Colon (tissue), 2 donors: Measurements from ENCODE around the gene ATF5.

Experiments
- FAIRE-seq: peaks from 2 replicates; lab custom pipeline; 2012; peaks lifted over from hg19 to GRCh38; lab: Jason Lieb, UNC
- donor health status: control.
- donor health status: control.

The ATF5 gene

GRCh38 chr19:49929121-49929610 lies at the start of gene ATF5, which contains the start of gene NUP62:
Gene ATF5 (plus strand): TSS chr19:49929205. CDS start chr19:49930851, 1,646 bp downstream.
Gene NUP62 (minus strand): TSS chr19:49929504. CDS start chr19:49909807, 19,697 bp downstream.
- no peak for FAIRE-seq

- FAIRE-seq = no peak
Measured at GRCh38 chr19:49879243-49879963, 49.6 kb upstream of the ATF5 start.

- no peak for FAIRE-seq
Measured at GRCh38 chr19:49880162-49880869, 48.7 kb upstream of the ATF5 start.

- FAIRE-seq = no peak
Measured at GRCh38 chr19:49881186-49881585, 47.8 kb upstream of the ATF5 start.

GRCh38 chr19:49881672-49882394 lies 47.2 kb upstream of the ATF5 start:
- FAIRE-seq = no peak

GRCh38 chr19:49882643-49883042 lies 46.4 kb upstream of the ATF5 start:
- no peak for FAIRE-seq

- no peak for FAIRE-seq
Measured at GRCh38 chr19:49883094-49883493, 45.9 kb upstream of the ATF5 start.

GRCh38 chr19:49884109-49884508 lies 44.9 kb upstream of the ATF5 start:
- FAIRE-seq = no peak

- FAIRE-seq = no peak
Measured at GRCh38 chr19:49884760-49885159, 44.2 kb upstream of the ATF5 start.

GRCh38 chr19:49887037-49887664 lies 41.9 kb upstream of the ATF5 start:
- no peak for FAIRE-seq

- FAIRE-seq = no peak
Measured at GRCh38 chr19:49887665-49888509, 41.1 kb upstream of the ATF5 start.

GRCh38 chr19:49888510-49888824 lies 40.5 kb upstream of the ATF5 start:
- FAIRE-seq = no peak

GRCh38 chr19:49889038-49889686 lies 39.8 kb upstream of the ATF5 start:
- no peak for FAIRE-seq

GRCh38 chr19:49889687-49890348 lies 39.2 kb upstream of the ATF5 start:
- FAIRE-seq = no peak

- no peak for FAIRE-seq
Measured at GRCh38 chr19:49890349-49891311, 38.4 kb upstream of the ATF5 start.

GRCh38 chr19:49891393-49891792 lies 37.6 kb upstream of the ATF5 start:
- no peak for FAIRE-seq

- FAIRE-seq = no peak
Measured at GRCh38 chr19:49892716-49893115, 36.3 kb upstream of the ATF5 start.

GRCh38 chr19:49894011-49894664 lies 34.9 kb upstream of the ATF5 start:
- FAIRE-seq = no peak
